Peyer's patch (tissue), 4 donors: ENCODE data around the gene ARID3B. TPM values are rescaled to one million over a fixed set of nuclear protein-coding genes. Genes with fewer than 3 reads are reported as not detected.

Experiments
- DNase-seq, 3 donors: peaks; one replicate each; pipeline ENCODE4 v3.0.0-alpha.2; 2017 to 2019
- H3K27ac ChIP-seq, 4 donors: fragments of 200-600 bp; sonication (generic); one replicate each; pipeline ENCODE4 v1.5.1; 2016 to 2019
- H3K27me3 ChIP-seq, 2 donors: fragments of 200-600 bp; sonication (generic); one replicate each; pipeline ENCODE4 v1.5.1; 2019
- H3K36me3 ChIP-seq, 3 donors: fragments of 200-600 bp; sonication (generic); one replicate each; pipeline ENCODE4 v1.5.1; 2016 to 2019
- H3K4me1 ChIP-seq, 4 donors: fragments of 200-600 bp; sonication (generic); one replicate each; pipeline ENCODE4 v1.5.1; 2016 to 2019
- H3K4me3 ChIP-seq, 4 donors: fragments of 200-600 bp; sonication (generic); 1 replicate in 3 of 4; 2 replicates in 1 of 4; pipeline ENCODE4 v1.5.1; 2016 to 2019; ENCODE audit warnings: mild to moderate bottlenecking in 1 of 4
- H3K9me3 ChIP-seq, 4 donors: fragments of 200-600 bp; sonication (generic); one replicate each; pipeline ENCODE4 v1.5.1; 2016 to 2019; ENCODE audit warnings: mild to moderate bottlenecking in 1 of 4
- POLR2A ChIP-seq, 2 donors: fragments of 450-650 bp; IDR thresholded peaks; one replicate each; pipeline ENCODE4 v1.5.1; 2017; ENCODE audit warnings: antibody characterized with exemption in 2 of 2, mild to moderate bottlenecking in 2 of 2, moderate library complexity in 2 of 2
- total RNA-seq, 4 donors: library from RNA; depleted of rRNA; stranded (reverse); fragments of >200 nt; gene quantifications; one replicate each; pipeline ENCODE4 v1.1.0, GENCODE V29; 2016
- TF ChIP-seq, protein P1 (sequence below), 6 experiments: fragments of 450-650 bp in 4 of 6; fragments of 200-600 bp in 2 of 6; sonication (generic) in 1 of 6; IDR thresholded peaks; one replicate each; pipeline ENCODE4 v1.5.1; 2017 to 2019; ENCODE audit warnings: antibody characterized with exemption in 6 of 6, mild to moderate bottlenecking in 3 of 6, moderate library complexity in 1 of 6

ARID3B gene
- total RNA-seq, 4 donors from 2014 or later = 10.9 to 29.4 (median 21.6) TPM

- no peak for DNase-seq
- Histone ChIP-seq H3K9me3 (no peaks in the 10 kb centered on the region), H3K36me3 (no peaks in the 10 kb centered on the region), H3K4me3 (no peak overlapping the region), H3K4me1 (no peaks in the 10 kb centered on the region), H3K27me3 (no peaks in the 10 kb centered on the region), H3K27ac (no peak overlapping the region)
- TF ChIP-seq, protein P1, sequence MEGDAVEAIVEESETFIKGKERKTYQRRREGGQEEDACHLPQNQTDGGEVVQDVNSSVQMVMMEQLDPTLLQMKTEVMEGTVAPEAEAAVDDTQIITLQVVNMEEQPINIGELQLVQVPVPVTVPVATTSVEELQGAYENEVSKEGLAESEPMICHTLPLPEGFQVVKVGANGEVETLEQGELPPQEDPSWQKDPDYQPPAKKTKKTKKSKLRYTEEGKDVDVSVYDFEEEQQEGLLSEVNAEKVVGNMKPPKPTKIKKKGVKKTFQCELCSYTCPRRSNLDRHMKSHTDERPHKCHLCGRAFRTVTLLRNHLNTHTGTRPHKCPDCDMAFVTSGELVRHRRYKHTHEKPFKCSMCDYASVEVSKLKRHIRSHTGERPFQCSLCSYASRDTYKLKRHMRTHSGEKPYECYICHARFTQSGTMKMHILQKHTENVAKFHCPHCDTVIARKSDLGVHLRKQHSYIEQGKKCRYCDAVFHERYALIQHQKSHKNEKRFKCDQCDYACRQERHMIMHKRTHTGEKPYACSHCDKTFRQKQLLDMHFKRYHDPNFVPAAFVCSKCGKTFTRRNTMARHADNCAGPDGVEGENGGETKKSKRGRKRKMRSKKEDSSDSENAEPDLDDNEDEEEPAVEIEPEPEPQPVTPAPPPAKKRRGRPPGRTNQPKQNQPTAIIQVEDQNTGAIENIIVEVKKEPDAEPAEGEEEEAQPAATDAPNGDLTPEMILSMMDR (IDR thresholded peaks at IDR 0.05) = no peak
- no peak for TF ChIP-seq POLR2A (IDR thresholded peaks at IDR 0.05)
Measured at GRCh38 chr15:74608786-74609185, 67.8 kb downstream of the ARID3B start.

DNA sequence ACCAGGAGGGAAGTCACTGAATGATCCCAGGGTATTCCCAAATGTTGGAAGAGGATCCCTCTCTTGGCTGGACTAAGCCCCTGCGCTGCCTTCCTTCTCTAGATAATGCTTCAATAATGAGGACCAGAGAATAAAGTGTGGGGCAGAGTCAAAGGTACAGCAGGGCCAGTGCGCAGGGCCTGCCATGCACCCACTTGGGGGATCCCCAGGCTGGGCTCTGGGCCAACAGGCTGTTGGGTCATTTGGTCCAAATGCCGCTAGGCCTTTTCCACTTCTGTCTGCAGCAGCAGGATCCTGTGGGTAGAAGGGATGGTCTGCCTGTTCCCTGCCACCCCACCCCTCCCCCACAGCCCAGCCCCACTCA lies 68.9 kb downstream of the ARID3B start:
- no peak for DNase-seq
- Histone ChIP-seq H3K36me3 (no peaks in the 10 kb centered on the region), H3K27ac (no peak overlapping the region), H3K9me3 (no peaks in the 10 kb centered on the region), H3K27me3 (no peaks in the 10 kb centered on the region), H3K4me1 (no peaks in the 10 kb centered on the region), H3K4me3 (no peak overlapping the region)
- no peak for TF ChIP-seq POLR2A (IDR thresholded peaks at IDR 0.05)
- TF ChIP-seq, protein P1 (IDR thresholded peaks at IDR 0.05) = no peak

DNA sequence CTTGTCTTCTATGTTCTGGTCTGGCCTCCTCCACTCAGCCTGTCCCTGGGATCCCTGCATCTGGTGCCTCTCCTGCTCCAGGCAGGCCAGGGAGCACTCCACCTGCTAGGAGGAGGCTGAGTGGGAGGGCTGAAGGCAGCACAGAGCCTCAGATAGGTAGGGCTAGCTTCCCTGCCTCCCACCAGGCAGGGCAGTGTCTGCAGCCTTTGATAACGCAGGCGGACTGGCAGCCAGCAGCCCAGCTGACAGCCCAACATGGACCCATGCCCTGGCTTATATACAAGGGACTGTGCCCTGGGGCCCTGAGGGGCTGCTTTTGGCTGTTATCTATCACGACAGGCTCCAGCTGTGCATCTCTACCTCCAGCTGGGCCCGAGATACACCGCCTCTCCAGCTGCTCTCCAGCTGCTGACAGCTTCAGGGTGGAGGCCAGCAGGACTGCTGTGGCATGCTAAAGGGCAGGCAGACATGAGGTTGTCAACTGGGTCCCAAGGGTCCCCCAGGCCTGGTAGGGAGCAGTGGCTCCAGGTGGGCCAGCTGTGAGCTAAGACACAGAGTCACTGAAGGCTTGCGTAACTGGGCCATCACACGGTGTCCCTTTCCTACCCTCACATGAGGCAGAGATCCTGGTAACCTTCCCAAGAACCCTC lies 69.4 kb downstream of the ARID3B start:
- Histone ChIP-seq H3K27ac (no peak overlapping the region), H3K27me3 (no peaks in the 10 kb centered on the region), H3K4me3 (no peak overlapping the region), H3K9me3 (no peaks in the 10 kb centered on the region), H3K4me1 (no peaks in the 10 kb centered on the region), H3K36me3 (no peaks in the 10 kb centered on the region)
- no peak for DNase-seq
- TF ChIP-seq POLR2A (IDR thresholded peaks at IDR 0.05) = no peak
- TF ChIP-seq, protein P1 (IDR thresholded peaks at IDR 0.05) = no peak

DNA sequence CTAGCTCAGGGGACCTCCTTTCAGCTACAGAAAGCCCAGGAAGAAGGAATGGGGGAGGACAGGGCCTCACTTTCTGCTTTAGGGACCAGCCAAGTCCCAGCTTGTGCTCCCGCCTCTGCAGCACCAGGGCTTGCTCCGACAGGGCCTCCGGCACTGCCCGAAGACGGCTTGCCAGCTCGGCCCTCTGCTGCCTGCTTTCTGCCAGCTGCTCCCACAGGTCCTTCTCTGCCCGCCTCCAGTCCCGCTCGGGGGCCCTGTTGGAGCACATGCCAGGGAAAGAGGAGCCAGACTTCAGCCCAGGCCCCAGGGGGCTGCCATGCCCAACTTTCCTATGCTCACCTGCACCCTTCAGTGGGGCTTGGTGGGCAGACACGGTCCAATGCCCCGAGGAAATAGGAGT lies 70.3 kb downstream of the ARID3B start:
- H3K9me3 ChIP-seq = no peaks in the 10 kb centered on the region
- no peaks in the 10 kb centered on the region for H3K27me3 ChIP-seq
- no peak overlapping the region for H3K27ac ChIP-seq
- no peak for DNase-seq
- H3K4me1 ChIP-seq = peaks cover 0 to under 1% (median 0%) of the 10 kb centered on the region in 4 donors
- H3K4me3 ChIP-seq = no peak overlapping the region
- no peak for TF ChIP-seq POLR2A (IDR thresholded peaks at IDR 0.05)
- H3K36me3 ChIP-seq = no peaks in the 10 kb centered on the region

DNA sequence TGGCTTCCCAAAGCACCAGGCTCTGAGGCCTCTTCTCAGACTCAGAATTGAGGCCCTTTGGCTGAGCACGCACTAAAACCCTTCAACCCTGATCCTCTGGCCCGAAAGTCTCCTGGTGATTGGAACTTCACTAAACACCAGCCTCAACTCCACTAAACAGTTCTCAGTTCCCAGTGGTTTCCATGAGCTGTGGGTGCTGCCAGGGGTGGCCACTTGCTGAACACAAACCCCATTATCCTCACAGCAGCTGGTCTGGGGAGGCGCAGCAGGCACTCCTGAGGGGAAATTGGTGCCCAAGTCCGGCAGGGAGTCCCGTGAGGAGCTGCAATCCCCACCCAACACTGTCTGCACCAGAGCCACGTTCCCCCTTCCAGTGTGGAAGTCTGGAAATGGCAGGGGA lies 70.8 kb downstream of the ARID3B start:
- H3K4me1 ChIP-seq = peaks cover 0 to 6% (median 4%) of the 10 kb centered on the region in 4 donors
- TF ChIP-seq, protein P1 (IDR thresholded peaks at IDR 0.05) = no peak
- no peak for TF ChIP-seq POLR2A (IDR thresholded peaks at IDR 0.05)
- no peak overlapping the region for H3K27ac ChIP-seq
- no peaks in the 10 kb centered on the region for H3K27me3 ChIP-seq
- H3K9me3 ChIP-seq = no peaks in the 10 kb centered on the region
- DNase-seq = no peak
- H3K36me3 ChIP-seq = no peaks in the 10 kb centered on the region
- H3K4me3 ChIP-seq = no peak overlapping the region

GRCh38 chr15:74612677-74613076 lies 71.7 kb downstream of the ARID3B start:
- Histone ChIP-seq H3K36me3 (no peaks in the 10 kb centered on the region), H3K27me3 (no peaks in the 10 kb centered on the region), H3K27ac (no peak overlapping the region), H3K9me3 (no peaks in the 10 kb centered on the region), H3K4me1 (peaks cover 0 to 13% (median 9%) of the 10 kb centered on the region in 4 donors), H3K4me3 (no peak overlapping the region)
- TF ChIP-seq, protein P1 (IDR thresholded peaks at IDR 0.05) = no peak
- TF ChIP-seq POLR2A (IDR thresholded peaks at IDR 0.05) = no peak
- no peak for DNase-seq
